ENCODE data around the gene PUS10.
"Not testable (repeated sequence)": the region's sequence is repeated elsewhere in the genome, so short reads cannot be mapped to it uniquely, and the experiment has no call there.

The PUS10 gene

DNA sequence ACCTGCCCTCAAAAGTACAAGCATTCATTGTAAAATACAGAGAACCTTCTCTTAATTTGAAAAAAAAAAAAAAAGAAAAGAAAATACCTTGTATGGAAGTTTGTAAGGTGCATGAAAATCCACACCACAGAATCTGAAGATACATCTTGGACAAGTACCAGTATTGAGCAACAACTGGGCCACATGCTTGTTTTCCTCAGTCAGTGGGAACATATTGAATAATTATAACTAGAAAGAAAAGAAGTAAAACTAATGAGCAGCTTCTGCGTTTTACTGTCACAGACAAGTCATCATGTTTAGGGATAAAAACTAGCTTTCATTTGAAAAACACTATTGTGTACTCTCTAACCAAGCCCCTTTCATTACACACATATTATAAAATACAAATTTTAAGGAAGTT, 6.4 kb downstream of the PUS10 start:
- DNase-seq = no peak

DNA sequence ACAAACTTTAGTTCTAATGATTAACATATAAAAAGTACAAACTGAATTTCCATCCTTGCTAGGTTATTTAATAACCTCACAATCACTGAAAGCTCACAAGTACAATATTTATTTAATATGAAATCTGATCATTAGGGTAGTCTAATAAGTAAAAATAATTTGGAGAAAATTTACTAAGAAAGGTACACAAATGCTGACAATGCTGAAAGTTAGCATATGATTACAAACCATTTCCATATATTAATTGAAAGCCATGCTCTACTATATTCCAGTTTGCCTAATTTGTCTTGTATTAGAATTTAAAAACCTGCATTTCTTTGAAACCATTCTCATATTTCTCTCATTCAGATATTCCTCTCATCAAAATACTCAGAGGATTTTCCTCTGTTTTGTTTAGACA, 8.7 kb downstream of the PUS10 start:
- DNase-seq = no peak

DNA sequence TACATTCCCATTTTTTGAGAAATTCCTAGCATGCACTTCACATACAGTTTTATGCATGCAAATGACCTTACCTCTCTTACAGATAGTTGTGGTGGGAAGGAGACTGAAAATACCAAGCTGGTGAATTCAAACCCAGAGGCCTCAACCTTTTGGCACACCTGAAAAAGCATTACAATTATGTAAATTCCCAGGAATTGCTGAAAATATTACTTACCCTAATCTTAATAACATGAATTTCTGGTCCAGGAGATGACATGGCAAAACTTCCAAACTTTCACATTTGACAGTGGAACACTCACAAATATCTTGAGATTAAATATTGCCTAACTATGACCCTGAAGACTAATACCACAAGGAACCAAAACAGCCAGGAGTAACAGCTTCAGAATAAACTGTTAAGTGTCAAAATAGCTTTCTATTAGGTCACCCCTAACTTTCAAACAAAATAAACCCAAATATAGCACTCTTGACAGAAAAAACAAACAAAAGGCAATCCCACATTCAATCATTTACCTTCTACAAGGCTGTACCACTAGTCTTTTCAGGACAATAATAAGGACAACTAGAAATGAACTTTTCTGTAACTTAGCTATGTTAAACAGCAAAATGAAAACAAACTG, 11.5 kb downstream of the PUS10 start:
- DNase-seq = no peak

DNA sequence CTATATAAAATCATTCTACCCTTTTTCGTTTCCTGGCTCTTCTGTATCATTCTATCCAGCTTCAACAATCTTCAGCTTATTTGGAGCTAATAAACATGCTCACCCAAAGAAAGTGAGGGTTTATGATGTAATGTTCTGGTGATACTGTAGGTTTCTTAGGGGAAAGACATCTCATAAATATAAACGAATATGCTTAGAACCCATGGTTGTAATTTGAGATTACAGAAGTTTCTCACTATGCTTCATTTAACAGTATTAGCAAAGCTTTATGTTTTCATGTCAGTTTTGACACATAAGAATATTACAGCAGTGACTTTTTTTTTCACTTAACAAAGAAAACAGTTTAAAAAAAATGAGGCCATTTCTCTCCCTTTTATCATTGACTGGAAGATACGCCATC, 12.3 kb downstream of the PUS10 start:
- no peak for DNase-seq

DNA sequence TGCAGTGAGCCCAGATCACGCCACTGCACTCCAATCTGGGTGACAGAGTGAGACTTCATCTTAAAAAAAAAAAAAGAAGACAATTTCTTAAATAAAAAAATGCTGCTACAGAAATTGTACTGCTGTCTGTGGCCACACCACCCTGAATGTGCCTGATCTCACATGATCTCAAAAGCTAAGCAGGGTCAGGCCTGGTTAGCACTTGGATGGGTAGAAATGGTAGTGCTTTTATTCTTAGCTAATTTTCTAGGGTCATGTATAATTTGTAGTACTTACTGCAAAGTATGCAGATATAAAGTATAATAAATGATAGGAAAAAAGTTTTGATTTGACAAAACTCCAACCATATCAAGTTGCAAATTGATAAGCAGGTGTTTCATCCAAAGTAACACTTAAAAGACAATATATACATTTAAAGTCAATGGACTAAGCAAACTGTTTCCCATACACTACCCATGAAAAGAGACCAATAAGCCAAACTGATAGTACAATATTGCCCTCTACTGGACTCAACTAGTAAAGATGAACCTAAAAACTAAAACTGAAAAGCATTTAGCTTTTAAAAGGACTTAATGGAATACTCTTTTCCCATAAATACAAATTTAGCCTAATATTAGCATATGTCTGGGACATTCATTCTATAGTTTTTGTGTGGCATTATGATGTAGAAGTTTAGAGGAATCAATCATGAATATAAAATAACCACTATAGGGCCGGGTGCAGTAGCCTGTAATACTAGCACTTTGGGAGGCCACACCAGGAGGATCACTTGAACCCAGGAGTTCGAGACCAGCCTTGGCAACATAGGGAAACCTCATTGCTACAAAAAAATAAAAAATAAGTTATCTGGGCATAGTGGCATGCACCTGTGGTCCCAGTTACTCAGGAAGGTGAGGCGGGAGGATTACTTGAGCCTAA, 19.2 kb downstream of the PUS10 start:
- no peak for DNase-seq

DNA sequence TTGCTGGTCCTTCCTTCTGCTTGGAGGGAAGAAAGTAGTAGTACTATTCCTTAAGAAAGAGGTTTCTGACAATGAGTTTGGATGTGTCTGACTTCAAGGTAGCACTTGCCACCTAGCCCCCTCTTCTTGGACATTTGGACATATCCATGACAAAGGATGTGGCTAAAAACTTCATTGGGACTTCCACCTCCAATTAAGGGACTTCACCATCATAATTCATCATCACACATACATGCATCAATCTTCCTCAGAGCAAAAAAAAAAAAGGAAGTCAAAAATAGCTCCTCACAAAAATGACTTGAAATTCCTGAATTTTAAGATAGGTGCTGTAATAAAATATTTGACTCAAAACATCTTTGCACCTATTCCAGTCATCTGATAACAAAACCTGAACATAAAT, 23.9 kb downstream of the PUS10 start:
- no peak for DNase-seq

DNA sequence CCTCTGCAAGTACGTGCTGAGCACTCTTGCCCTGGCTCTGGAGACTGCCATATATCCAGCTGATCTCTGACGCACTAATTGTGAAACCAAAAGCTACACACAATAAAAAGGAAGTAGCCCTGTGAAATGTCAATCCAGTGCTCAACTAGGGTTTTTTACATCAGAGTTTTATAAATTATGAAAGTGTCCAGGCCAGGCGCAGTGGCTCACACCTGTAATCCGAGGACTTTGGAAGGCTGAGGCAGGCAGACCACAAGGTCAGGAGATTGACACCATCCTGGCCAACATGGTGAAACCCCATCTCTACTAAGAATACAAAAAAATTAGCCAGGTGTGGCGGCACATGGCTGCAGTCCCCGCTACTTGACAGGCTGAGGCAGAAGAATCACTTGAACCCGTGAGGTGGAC, 25.1 kb downstream of the PUS10 start:
- DNase-seq = no peak

DNA sequence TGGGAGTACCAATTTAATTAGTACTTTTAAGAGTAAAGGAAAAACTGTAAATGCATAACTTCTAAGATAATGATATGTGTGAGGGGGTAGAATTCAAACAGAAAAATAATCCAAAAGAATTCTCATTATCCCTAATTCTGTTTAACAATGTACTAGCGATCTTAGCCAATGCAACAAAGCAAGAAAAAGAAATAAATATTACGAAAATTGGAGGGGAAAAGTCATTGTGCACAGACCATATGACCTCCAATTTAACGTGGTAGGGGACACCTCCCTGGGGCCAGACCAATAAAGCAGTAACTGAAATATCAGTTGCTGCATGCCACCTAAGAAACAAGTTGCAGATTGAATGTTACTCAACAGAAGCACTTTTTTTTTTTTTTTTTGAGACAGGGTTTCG, 26.4 kb downstream of the PUS10 start:
- DNase-seq = no peak

DNA sequence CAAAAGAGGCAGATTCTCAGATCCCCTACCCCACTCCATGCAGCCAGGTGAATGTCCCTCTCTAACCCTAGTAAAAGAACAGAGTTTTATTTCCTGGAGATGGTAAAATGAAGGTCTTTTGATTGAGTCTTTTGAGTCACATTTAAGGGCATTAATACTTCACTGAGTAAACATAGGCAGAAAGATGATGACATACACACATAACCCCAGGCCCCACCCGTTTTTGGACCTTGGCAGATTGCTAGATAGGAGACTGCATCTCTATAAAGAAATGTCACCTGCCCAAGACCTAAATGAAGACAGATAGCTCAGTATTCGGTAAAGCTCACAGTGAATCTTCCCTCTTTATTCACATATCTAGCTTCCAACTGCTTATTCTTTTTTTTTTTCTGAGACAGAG, 28.8 kb downstream of the PUS10 start:
- no peak for DNase-seq

DNA sequence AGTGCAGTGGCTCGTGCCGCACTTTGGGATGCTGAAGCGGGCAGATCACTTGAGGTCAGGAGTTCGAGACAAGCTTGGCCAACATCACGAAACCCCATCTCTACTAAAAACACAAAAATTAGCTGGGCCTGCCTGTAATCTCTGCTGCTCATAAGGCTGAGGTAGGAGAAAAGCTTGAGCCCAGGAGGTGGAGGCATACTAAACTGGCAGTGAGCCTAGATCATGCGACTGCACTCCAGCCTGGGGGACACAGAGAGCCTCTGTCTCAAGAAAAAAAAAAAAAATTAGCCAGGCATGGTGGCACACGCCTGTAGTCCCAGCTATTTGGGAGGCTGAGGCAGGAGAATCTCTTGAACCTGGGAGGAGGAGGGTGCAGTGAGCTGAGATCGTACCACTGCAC, 30.4 kb downstream of the PUS10 start:
- not testable (repeated sequence) for DNase-seq

DNA sequence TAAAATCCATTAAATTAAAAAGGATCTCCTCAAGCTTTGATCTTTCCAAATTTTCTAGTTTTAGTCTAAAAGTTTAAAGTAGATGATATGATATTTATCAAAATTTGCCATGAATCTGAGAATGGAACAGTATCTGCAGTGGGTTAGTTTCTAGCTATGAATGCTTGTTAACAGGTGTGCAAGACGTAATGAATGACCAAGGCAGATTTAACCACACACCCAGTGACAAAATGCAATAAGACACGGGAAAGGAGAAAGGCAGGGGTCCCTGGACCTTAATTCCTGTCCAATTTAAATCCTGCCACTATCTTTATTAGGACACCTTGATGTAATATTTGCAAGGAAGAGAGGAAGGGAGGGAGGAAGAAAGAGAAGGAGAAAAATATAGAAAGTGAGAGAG, 31.0 kb downstream of the PUS10 start:
- DNase-seq = no peak

DNA sequence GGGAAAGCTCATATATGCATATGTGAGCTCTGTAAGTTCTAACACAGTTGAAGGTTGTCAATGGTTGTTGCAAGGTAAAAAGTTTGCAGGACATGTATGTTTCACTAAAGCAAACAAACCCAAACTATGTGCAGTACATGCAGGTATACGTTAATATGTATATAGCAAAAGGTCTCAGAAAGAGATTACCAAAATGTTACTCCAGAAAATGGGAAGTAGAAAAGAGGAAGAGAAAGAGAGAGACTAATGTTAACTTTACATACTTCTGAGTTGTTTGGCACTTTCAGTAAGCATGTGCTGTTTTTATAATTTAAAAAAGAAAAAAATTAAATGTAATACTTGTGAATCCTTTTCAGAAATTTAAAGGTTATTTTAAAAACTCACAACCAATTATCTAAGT, 33.3 kb downstream of the PUS10 start:
- DNase-seq = no peak

DNA sequence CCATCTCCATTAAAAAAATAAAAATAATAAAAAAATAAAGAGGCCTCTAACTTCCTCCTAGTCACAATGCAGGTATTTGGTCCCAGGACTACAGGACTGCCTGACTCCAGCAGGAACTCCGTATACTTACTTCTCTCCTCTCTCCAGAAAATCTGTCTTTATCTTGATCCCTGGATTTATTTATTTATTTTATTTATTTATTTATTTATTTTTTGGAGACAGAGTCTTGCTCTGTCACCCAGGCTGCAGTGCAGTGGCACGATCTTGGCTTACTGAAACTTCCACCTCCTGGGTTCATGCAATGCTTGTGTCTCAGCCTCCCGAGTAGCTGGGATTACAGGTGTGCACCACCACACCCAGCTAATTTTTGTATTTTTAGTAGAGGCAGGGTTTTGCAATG, 36.0 kb downstream of the PUS10 start:
- DNase-seq = not testable (repeated sequence)

DNA sequence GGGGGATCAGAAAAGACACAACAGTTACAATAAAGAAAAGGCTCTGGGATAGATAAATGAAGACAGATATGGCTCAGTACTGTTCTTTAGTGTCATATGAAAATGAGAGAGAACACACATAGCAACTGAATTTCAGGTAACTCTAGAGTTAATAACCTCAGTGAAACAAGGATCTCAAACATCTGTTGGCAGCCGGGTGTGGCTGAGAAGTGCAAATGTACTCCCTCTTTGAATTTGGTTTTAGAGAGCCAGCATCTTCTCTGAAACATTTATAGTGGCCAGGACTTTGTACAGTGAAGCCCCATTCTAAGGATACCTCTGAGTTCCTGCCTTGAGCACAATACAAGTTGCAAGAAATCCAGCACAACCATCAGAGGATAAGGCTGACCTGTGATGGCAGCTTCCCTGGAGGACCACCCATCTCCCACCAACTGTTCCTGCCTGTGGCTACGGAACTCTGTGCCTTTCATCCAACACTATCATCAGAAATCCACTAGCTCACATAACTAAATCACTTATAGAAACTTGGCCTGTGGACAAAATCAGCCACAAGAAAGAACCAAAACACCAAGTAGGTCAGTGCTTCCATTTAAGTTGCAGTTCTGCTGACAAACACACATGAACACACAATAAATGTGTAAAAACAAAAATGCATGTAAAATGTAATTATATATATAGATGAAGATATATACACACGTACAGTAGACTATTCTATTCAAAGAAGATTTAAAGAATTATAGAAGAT, 37.8 kb downstream of the PUS10 start:
- no peak for DNase-seq

DNA sequence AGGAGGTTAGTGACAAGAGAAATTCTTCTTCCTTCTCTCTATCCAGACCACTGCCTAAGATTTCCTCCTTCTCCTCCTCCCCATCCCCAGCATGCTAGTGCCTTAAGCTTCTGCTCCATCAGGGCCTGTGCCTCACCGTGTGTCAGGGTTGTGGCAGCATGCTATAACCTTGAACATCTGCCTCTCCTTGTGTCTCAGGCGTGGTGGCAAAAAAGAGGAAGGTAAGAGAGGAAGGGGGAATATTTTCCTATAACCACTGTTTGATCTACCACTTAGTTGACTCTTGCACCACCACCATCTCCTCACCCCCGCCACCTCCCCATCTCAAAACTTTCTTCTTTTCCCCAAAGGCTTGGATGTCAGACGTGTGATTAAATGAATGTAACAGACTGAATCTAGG, 38.8 kb downstream of the PUS10 start:
- DNase-seq = no peak

DNA sequence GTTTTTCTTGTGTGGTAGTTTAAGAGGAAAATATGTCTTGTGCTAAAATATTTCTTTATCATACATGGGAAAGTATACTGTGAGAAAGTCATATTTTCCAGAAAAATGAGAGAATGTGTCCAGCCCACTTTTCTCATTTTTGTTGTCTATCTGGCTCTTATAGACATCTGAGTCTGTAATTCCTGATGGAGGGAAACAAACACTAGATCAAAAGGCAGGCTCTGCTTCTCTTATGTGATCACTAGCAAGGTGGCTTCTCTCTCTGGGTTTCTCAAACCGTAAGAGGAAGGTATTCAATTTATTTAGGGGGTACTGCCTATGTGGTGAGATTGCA, 40.5 kb downstream of the PUS10 start:
- no peak for DNase-seq

DNA sequence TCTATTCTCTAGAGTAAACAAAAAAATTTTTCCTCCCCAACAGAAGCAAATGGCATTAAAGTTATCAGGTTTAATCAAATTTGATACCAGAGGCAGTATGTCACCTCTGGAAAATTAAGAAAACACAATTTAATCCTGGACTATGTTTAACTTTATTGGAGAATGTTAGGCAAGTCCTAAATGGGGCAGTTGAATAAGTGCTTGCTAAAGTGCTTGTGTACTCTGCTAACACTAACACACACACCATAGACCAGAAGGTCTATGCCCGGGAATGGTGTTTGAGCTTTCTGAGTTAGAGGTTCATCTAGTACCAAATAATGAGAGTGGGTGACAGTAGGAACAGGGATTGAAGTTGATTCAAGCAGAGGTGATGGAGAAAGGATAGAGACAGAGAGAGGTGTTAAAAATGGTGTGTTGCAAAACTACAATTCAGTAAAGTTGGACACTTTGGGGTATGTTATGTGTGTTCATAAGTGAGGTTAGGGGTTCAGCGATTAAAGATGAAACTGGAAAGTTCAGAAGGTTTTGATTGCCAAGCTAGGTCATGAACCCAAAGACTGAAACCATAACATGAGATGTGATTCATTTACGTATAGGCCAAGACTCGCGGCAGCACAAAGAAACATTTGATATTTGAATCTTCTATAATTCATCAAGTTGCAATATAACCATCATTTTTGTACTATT, 41.0 kb downstream of the PUS10 start:
- DNase-seq = no peak

DNA sequence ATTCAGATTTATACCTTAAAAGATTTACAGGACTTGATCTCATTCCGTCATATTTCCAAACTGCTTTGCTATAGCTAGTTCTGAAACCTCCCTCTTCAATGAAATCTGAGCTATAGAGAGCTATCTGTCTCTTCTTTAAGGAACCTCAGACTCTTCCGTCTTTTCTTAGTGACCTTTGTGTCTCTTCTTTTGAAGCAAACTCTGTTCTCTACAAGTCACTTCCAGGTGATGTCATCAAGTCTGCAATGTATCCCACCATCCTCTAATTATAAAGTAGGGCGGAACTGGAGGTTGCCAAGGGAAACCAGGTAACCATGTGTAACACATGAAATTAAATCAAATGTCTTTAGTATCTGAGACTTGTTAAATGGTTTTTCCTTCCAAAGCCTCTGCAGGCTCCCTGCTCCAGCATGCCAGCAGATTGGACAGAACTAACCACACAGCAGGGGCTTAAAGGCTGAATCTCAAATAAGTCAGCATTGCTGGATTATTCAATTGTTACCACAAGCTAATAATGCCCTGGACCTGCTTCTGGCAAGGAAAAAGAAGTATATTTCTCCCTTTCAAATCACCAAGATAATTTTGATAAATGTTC, 41.7 kb downstream of the PUS10 start:
- no peak for DNase-seq

DNA sequence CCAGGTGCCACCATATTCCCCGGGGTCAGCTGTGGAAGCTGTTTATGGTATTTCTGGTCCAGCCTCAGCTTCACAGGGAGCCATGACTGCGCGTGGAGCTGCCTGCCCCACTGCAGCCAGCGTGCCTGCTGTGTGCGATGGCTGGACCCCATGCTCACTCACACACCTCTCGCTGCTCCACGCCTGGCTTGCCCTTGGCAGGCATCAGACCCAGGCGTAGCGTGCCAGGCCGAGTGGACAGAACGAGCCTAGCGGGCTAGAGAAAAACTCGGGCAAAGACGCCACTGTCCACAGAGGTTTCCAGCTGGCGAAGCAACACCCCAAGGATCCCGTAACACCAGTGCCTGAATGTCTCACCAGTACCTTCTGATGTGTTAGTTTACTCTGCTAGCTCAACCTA, 43.4 kb downstream of the PUS10 start:
- no peak for DNase-seq

DNA sequence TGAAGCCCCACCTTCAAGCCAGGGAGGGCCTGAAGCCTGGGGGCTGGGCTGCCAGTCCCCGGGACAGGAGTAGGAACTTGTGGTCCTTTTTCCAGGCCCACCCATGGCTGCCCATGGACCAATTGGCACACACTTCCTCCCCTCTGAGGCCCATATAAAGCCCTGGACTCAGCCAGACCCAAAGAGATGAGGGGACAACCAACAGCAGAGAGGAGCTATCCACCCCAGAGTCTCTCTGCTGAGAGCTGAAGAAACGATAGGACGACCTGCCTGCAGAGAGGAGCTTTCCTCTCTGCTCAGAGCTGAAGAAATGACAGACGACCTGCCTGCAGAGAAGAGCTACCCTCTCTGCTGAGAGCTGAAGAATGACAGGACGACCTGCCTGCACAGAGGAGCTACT, 44.4 kb downstream of the PUS10 start:
- no peak for DNase-seq

DNA sequence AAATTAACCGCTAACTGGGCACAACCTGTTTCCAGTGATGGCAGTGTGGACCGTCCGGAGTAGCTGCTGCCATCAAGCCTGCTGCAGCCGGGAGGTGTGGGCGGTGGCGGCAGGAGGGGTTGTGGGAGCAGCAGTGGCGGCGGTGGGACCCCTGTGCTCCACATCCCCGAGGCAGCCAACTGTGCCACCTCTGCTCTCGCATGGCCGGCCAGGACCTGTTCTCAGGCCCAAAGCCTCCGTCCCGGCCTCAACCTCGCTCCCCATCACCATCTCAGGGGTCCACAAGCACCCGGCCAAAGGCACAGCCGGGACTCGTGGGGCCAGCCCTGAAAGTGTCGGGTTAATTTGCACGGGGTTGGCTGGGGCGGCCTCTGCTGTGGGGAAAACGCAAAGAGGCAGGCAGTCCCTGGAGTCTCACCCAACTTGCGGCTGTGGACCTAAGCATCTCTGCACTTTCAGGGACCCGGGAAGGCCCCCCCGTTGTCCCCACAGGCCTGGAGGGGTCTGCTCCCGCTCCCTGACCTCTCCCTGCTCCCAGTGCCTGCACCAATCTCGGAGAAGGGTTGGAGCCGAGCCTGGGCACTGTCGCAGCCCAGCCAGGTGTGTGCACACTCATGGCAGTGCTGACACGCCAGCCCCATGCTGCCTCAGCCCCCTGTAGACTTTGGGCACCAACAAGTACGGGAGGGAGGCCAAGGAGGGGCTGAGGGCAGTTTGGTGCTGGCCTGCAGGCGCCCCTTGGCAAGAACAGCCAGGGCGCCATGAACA, 45.0 kb downstream of the PUS10 start:
- no peak for DNase-seq

Data from activated T-cell treated with anti-CD3 and anti-CD28 coated beads for 4 hours (primary cell).